HAP-1 (cell line): ENCODE data around the gene CCDC194.
"Not testable (repeated sequence)": the region's sequence is repeated elsewhere in the genome, so short reads cannot be mapped to it uniquely, and the experiment has no call there.

Experiments used
- DNase-seq, 2 experiments: peaks; one replicate each; pipeline ENCODE4 v3.0.0-alpha.2; 2016 to 2020; ENCODE audit warnings: low spot score in 2 of 2
- H3K27me3 ChIP-seq: fragments of 250-450 bp; sonication (Bioruptor Pico); 2 replicates; pipeline ENCODE4 v1.5.1; 2020; ENCODE audit warnings: low read depth, mild to moderate bottlenecking, moderate library complexity
- H3K36me3 ChIP-seq: fragments of 250-450 bp; sonication (Bioruptor Pico); replicated peaks from 2 replicates; pipeline ENCODE4 v1.5.1; 2020; ENCODE audit warnings: mild to moderate bottlenecking
- H3K4me1 ChIP-seq: fragments of 250-450 bp; sonication (Bioruptor Pico); 2 replicates; pipeline ENCODE4 v1.5.1; 2020; ENCODE audit warnings: mild to moderate bottlenecking
- H3K4me3 ChIP-seq: fragments of 250-450 bp; sonication (Bioruptor Pico); 2 replicates; pipeline ENCODE4 v1.5.1; 2020; ENCODE audit warnings: mild to moderate bottlenecking, moderate library complexity
- H3K9me3 ChIP-seq: fragments of 250-450 bp; sonication (Bioruptor Pico); 2 replicates; pipeline ENCODE4 v1.5.1; 2020; ENCODE audit warnings: mild to moderate bottlenecking, moderate library complexity
- in situ Hi-C: fragments of 300-500 bp; cut with MboI; formaldehyde crosslinking; loops from 3 replicates; pipeline ENCODE4 v1.14.3; 2020; ENCODE audit warnings: low sequenced_read_pairs, inconsistent platforms, mixed read lengths

Gene CCDC194

DNA sequence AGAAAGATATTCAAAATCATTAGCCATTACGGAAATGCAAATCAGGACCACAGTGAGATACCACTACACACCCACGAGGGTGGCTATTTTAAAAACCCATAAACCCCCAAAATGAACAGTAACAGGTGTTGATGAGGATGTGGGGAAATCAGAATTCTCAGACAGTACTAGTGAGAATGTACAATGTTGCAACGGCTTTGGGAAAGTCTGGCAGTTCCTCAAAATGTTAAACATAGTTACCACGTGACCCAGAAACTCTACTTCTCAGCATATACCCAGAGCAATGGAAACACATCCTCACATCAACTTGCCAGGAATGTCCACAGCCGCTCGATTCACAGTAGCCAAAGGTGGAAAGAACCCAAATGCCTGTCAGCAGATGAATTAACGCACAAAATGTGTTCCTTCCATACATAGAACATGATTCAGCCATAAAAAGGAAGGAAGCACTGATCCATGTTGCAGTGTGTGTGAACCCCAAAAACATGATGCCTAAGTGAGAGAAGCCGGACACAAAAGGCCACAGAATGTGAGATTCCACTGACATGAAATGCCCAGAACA lies 23.9 kb downstream of the CCDC194 start:
- in situ Hi-C loops: no loop called here
- Histone ChIP-seq H3K9me3 (no peaks in the 10 kb centered on the region), H3K4me1 (no peaks in the 10 kb centered on the region), H3K36me3 (no peaks in the 10 kb centered on the region), H3K4me3 (no peak overlapping the region), H3K27me3 (no peaks in the 10 kb centered on the region)
- DNase-seq: no peak

GRCh38 chr19:17365361-17365760 lies 28.6 kb downstream of the CCDC194 start:
- Histone ChIP-seq H3K27me3 (no peaks in the 10 kb centered on the region), H3K36me3 (no peaks in the 10 kb centered on the region), H3K4me1 (no peaks in the 10 kb centered on the region), H3K9me3 (no peaks in the 10 kb centered on the region), H3K4me3 (no peak overlapping the region)
- in situ Hi-C loops: no loop called here
- no peak for DNase-seq

DNA sequence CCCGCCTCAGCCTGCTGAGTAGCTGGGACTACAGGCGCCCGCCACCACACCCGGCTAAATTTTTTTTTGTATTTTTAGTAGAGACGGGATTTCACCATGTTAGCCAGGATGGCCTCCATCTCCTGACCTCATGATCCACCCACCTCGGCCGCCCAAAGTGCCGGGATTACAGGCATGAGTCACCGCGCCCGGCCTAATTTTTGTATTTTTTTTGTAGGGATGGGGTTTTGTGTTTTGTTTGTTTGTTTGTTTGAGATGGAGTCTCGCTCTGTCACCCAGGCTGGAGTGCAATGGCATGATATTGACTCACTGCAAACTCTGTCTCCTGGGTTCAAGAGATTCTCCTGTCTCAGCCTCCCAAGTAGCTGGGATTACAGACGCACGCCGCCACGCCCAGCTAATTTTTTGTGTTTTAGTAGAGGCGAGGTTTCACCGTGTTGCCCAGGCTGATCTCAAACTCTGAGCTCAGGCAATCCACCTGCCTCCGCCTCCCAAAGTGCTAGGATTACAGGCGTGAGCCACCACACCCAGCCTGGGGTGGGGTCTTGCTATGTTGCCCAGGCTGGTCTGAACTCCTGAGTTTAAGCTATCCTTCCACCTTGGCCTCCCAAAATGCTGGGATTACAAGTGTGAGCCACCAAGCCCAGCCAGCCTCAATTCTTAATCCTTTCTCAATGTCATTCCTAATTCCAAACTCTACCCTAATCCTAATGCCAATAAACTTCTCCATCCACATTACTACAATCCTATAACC lies 30.0 kb downstream of the CCDC194 start:
- in situ Hi-C loops, H3K9me3 ChIP-seq, H3K4me1 ChIP-seq, H3K36me3 ChIP-seq, DNase-seq, H3K27me3 ChIP-seq, H3K4me3 ChIP-seq: not testable (repeated sequence)

- Histone ChIP-seq H3K4me1 (no peaks in the 10 kb centered on the region), H3K27me3 (no peaks in the 10 kb centered on the region), H3K36me3 (no peaks in the 10 kb centered on the region), H3K9me3 (no peaks in the 10 kb centered on the region), H3K4me3 (no peak overlapping the region)
- in situ Hi-C loops: no loop called here
- DNase-seq: no peak
Observed at GRCh38 chr19:17359905-17360800, 33.8 kb downstream of the CCDC194 start.

DNA sequence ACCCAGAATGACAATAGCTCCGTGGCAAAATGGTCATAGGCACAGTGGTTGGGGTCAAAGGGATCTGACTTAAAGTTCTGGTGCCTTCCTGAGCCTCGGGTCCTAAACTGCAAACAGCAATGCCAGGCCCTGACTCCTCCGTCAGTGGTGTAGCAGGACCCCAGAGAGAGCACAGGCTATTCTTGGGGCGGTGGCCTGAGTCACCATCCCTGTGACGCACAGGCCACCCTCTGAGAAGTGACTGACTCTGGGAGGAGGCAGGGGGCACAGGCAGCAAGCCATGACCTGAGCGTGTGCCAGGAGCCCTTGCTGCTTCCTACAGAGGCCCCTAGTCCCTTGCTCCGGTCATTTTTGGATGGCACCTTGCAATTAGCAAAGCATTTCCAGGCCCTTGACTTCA lies 35.6 kb downstream of the CCDC194 start:
- H3K9me3 ChIP-seq: no peaks in the 10 kb centered on the region
- H3K4me3 ChIP-seq: no peak overlapping the region
- DNase-seq: no peak
- no peaks in the 10 kb centered on the region for H3K27me3 ChIP-seq
- in situ Hi-C loops: no loop called here
- no peaks in the 10 kb centered on the region for H3K36me3 ChIP-seq
- H3K4me1 ChIP-seq: no peaks in the 10 kb centered on the region

GRCh38 chr19:17357724-17358123 lies 36.3 kb downstream of the CCDC194 start:
- Histone ChIP-seq H3K9me3 (no peaks in the 10 kb centered on the region), H3K4me1 (no peaks in the 10 kb centered on the region), H3K27me3 (no peaks in the 10 kb centered on the region), H3K4me3 (no peak overlapping the region), H3K36me3 (no peaks in the 10 kb centered on the region)
- in situ Hi-C loops: no loop called here
- DNase-seq: no peak

GRCh38 chr19:17357078-17357666 lies 36.8 kb downstream of the CCDC194 start:
- no peaks in the 10 kb centered on the region for H3K27me3 ChIP-seq
- no peak overlapping the region for H3K4me3 ChIP-seq
- H3K36me3 ChIP-seq: no peaks in the 10 kb centered on the region
- H3K4me1 ChIP-seq: no peaks in the 10 kb centered on the region
- in situ Hi-C loops: no loop called here
- H3K9me3 ChIP-seq: no peaks in the 10 kb centered on the region
- DNase-seq: no peak

- in situ Hi-C loops: no loop called here
- no peak for DNase-seq
- no peak overlapping the region for H3K4me3 ChIP-seq
- no peaks in the 10 kb centered on the region for H3K4me1 ChIP-seq
- no peaks in the 10 kb centered on the region for H3K36me3 ChIP-seq
- H3K9me3 ChIP-seq: no peaks in the 10 kb centered on the region
- no peaks in the 10 kb centered on the region for H3K27me3 ChIP-seq
Observed at GRCh38 chr19:17353386-17353785, 40.6 kb downstream of the CCDC194 start.

DNA sequence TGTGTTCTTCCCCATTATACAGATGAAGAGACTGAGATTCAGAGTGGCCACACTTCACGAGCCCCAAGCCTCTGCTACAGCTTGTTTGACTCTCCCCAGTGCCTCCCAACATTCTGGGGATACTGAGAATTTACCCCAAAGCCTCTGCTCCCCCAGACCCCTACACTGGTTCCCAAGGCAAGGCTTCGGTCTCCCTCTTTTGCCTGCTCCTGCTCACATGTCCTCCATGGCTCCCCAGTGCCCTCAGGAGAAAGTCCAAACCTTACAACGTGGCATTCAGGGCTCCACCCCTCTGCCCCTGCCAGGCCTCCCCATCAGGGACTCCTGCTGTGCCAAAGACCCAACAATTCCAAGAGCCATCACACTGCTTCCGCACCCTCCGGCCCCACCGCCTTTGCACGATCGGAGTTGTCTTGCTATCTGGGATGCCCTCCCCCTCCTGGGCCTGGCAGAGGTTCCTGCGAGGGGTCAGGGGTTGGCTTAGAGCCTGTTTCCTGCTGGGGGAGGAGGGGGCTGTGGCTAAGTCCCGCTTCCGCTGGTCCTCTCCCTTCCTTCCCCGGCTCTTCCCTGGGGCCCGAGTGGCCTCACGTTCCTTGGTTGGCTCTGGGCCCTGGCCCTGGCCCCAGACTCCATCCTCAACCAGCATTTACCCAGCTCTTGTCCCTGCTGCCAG lies 41.3 kb downstream of the CCDC194 start:
- H3K9me3 ChIP-seq: no peaks in the 10 kb centered on the region
- H3K36me3 ChIP-seq: no peaks in the 10 kb centered on the region
- in situ Hi-C loops: no loop called here
- H3K4me1 ChIP-seq: no peaks in the 10 kb centered on the region
- H3K27me3 ChIP-seq: no peaks in the 10 kb centered on the region
- no peak for DNase-seq
- no peak overlapping the region for H3K4me3 ChIP-seq

DNA sequence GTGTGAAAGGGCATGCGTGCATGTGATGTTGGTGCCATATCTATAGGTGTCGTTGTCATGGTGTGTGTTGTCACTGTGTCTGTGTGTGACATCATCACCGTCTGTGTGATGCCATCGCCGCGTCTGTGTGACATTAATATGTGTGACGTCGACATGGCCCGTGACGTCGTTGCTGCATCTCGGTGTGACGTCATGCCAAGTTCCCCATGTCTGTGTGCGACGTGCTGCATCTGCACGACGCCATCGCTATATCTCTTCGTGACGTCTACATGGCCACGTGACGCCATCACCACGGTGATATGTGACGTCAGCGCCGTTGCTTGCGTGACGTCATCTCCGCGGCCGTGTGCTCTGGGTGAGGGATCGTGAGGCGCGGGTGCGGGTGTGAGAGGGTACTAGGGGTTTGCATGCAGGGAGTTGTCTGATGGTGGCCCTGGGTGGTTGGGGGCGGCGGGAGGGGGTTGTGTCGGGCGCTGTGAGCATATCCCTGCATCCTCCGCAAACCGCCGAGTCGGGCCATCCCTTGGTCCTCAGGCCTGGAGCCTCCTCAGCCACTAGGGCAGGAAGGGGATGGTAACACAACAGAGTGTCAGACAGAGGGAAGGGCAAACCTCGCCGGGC lies 42.1 kb downstream of the CCDC194 start:
- Histone ChIP-seq H3K4me3 (no peak overlapping the region), H3K9me3 (no peaks in the 10 kb centered on the region), H3K4me1 (no peaks in the 10 kb centered on the region), H3K27me3 (no peaks in the 10 kb centered on the region), H3K36me3 (no peaks in the 10 kb centered on the region)
- in situ Hi-C loops: no loop called here
- no peak for DNase-seq

DNA sequence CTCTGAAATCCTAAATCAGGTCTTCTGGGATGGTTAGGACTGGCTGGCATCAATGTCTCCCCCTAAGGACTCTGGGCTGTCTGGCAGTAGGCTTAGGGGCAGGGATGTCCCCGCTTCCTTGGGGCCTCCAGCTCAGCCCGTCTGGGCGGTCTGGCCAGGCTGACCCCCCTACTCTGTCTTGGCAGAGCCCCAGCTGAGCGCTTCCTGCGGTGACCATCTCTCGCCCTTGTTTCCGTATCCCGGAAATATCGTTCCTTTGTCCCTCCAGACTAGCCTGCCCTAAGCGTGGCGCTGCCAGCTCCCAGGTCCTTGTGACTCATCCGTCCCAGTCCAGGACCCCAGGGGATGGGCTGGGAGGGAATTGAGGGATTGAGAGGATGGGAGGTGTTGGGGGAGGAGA lies 45.3 kb downstream of the CCDC194 start:
- H3K9me3 ChIP-seq: no peaks in the 10 kb centered on the region
- peak in 1 of 2 experiments; percentile 50 for DNase-seq
- no peaks in the 10 kb centered on the region for H3K27me3 ChIP-seq
- in situ Hi-C loops: no loop called here
- H3K36me3 ChIP-seq: peaks cover 6% of the 10 kb centered on the region
- H3K4me3 ChIP-seq: no peak overlapping the region
- H3K4me1 ChIP-seq: peaks cover 3% of the 10 kb centered on the region; the same call in 1 of the 2 replicates

DNA sequence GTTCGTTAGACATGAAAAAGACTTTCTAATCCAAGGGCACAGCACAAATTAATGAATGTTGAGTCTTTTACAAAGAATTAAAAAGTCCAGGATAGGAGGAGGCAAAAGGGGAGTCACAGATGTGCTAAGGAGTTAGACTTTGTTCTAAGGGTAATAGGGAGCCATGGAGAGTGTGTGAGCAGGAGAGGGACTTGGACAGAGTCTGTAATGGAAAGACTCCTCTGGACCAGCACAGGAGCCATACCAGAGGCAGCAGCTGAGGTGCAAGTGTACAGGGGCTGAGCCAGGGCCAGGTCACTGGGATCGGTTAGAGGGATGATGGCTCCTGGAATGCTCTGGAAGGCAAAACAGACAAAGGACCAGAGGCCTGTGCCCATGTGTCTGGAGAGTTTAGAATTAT lies 46.1 kb downstream of the CCDC194 start:
- in situ Hi-C loops: no loop called here
- Histone ChIP-seq H3K4me3 (no peak overlapping the region), H3K36me3 (peaks cover 9% of the 10 kb centered on the region), H3K27me3 (no peaks in the 10 kb centered on the region), H3K4me1 (peaks cover 3% of the 10 kb centered on the region; the same call in 1 of the 2 replicates), H3K9me3 (no peaks in the 10 kb centered on the region)
- no peak for DNase-seq

- in situ Hi-C loops: no loop called here
- DNase-seq: no peak
- Histone ChIP-seq H3K36me3 (peaks cover 11% of the 10 kb centered on the region), H3K9me3 (no peaks in the 10 kb centered on the region), H3K4me3 (no peak overlapping the region), H3K4me1 (peaks cover 3% of the 10 kb centered on the region; the same call in 1 of the 2 replicates), H3K27me3 (no peaks in the 10 kb centered on the region)
Observed at GRCh38 chr19:17347361-17347760, 46.6 kb downstream of the CCDC194 start.
